Liver (tissue), 3 donors: ENCODE results near the gene RAB6B.

Experiments
- CTCF ChIP-seq: fragments of 150-350 bp; IDR thresholded peaks from 2 replicates; pipeline ENCODE4 v1.5.1; 2017; ENCODE audit warnings: improper control_type of control experiment, low read depth, low read length; ENCODE audit not compliant: missing input control
- EGR1 ChIP-seq, 2 donors: IDR thresholded peaks; 2 replicates each; pipeline ENCODE4 v1.6.1; 2016 to 2018; ENCODE audit warnings: antibody characterized with exemption in 2 of 2, low read depth in 2 of 2
- FOXA1 ChIP-seq: IDR thresholded peaks from 2 replicates; pipeline ENCODE4 v1.6.1; 2016; ENCODE audit warnings: antibody characterized with exemption
- GABPA ChIP-seq, 2 donors: IDR thresholded peaks in 1 of 2; conservative IDR thresholded peaks in 1 of 2; 2 replicates each; pipeline ENCODE4 v1.6.1; 2016; ENCODE audit warnings: antibody characterized with exemption in 2 of 2, mild to moderate bottlenecking in 1 of 2, moderate library complexity in 1 of 2
- JUND ChIP-seq, 2 donors: IDR thresholded peaks; 2 replicates each; pipeline ENCODE4 v1.6.1; 2016; ENCODE audit warnings: antibody characterized with exemption in 2 of 2
- MAX ChIP-seq: IDR thresholded peaks from 2 replicates; pipeline ENCODE4 v1.6.1; 2016; ENCODE audit warnings: antibody characterized with exemption
- RAD21 ChIP-seq, 2 donors: IDR thresholded peaks; 2 replicates each; pipeline ENCODE4 v1.6.1; 2016; ENCODE audit warnings: antibody characterized with exemption in 2 of 2, mild to moderate bottlenecking in 2 of 2
- REST ChIP-seq: IDR thresholded peaks from 2 replicates; pipeline ENCODE4 v1.6.1; 2016; ENCODE audit warnings: antibody characterized with exemption, mild to moderate bottlenecking
- SP1 ChIP-seq: IDR thresholded peaks from 2 replicates; pipeline ENCODE4 v1.6.1; 2018; ENCODE audit warnings: antibody characterized with exemption, mild to moderate bottlenecking
- TAF1 ChIP-seq: conservative IDR thresholded peaks from 2 replicates; pipeline ENCODE4 v1.6.1; 2016; ENCODE audit warnings: antibody characterized with exemption, mild to moderate bottlenecking
- YY1 ChIP-seq: IDR thresholded peaks from 2 replicates; pipeline ENCODE4 v1.6.1; 2016; ENCODE audit warnings: antibody characterized with exemption, mild to moderate bottlenecking
- ZBTB33 ChIP-seq: IDR thresholded peaks from 2 replicates; pipeline ENCODE4 v1.6.1; 2016; ENCODE audit warnings: antibody characterized with exemption
- TF ChIP-seq, protein P1 (sequence below): IDR thresholded peaks from 2 replicates; pipeline ENCODE4 v1.6.1; 2016; ENCODE audit warnings: antibody characterized with exemption
- donor health status: healthy.
- donor health status: healthy.

DNA sequence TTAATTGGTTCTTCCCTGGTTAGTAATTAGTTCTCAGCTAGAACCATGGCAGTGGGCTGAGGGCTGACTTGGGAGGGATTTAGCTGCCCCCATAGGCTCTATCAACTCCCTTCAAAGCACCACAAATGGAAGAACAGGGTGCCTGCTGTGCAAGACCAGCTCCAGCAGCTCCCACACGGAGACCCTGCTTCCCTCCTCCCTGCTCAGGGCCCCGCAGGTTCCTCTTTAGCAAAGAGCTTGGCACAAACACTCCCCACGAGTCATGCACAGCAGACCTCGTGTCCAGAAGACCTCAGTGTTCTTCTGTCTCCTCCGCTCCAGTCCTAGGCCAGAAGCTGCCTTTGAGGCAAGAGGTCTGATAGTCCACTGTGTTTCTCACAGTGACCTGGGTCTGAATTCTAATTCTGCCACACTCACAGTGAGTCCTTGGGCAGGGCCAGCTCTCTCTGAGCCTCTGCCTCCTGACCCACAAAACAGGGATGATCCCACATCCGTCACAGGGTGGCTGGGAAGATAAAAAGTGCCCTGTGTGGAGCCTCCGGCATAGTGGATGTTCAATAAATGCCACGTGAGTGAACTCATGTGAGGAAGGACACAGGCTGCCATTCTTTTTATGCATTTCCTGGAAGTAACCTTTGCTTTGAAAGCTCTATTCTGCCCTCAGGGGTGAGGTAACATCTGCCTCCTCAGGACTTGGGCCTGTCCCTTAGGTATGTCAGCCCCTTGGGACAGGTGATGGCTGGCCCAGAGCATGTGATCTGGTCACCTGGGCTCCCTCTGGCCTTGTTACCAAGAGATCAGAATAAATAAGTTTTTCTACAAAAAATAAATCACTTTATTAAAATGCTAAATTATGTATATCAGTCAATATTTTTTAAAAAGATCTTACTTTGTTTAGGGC is 7.6 kb downstream of the RAB6B start:
- TF ChIP-seq TAF1: no peak
- no peak for TF ChIP-seq CTCF
- TF ChIP-seq FOXA1: no peak
- no peak for TF ChIP-seq ZBTB33
- no peak for TF ChIP-seq MAX
- no peak for TF ChIP-seq RAD21 (IDR thresholded peaks at IDR 0.05)
- no peak for TF ChIP-seq GABPA (IDR thresholded peaks at IDR 0.05 in 1 of 2, conservative IDR thresholded peaks at IDR 0.05 in 1 of 2)
- TF ChIP-seq REST: no peak
- TF ChIP-seq SP1: no peak
- no peak for TF ChIP-seq YY1
- no peak for TF ChIP-seq JUND (IDR thresholded peaks at IDR 0.05)
- TF ChIP-seq EGR1 (IDR thresholded peaks at IDR 0.05; ENCODE audit: low read depth in 2 of 2): no peak
- TF ChIP-seq, protein P1, sequence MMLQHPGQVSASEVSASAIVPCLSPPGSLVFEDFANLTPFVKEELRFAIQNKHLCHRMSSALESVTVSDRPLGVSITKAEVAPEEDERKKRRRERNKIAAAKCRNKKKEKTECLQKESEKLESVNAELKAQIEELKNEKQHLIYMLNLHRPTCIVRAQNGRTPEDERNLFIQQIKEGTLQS: no peak
